Measurements from ENCODE around the gene RTL5. TPM values are rescaled to one million over a fixed set of nuclear protein-coding genes. Genes with fewer than 3 reads are reported as not detected.

Gene RTL5
- total RNA-seq, 1 experiment from 2014 or later, result 8.4 TPM

GRCh38 chrX:72130156-72130761 is 1.5 kb downstream of the RTL5 start:
- no peak overlapping the region for H3K27ac ChIP-seq (ENCODE audit: low read depth, low read length, poor library complexity, severe bottlenecking)
- no peaks in the 10 kb centered on the region for H3K27me3 ChIP-seq (replicated peaks; ENCODE audit: insufficient read depth, low read depth, low read length, poor library complexity)
- DNase-seq (ENCODE audit: low spot score), result no peak
- H3K36me3 ChIP-seq (ENCODE audit: insufficient read depth, low read length, poor library complexity, severe bottlenecking), result no peaks in the 10 kb centered on the region
- no peak overlapping the region for H3K4me3 ChIP-seq (ENCODE audit: low read depth, low read length, poor library complexity, severe bottlenecking)
- BruUV-seq (replicated peaks), result TSS peak; percentile 63
- TF ChIP-seq EZH2 (IDR thresholded peaks at IDR 0.05; ENCODE audit: borderline replicate concordance, low read depth, low read length, poor library complexity, severe bottlenecking) (no peak), CTCF (conservative IDR thresholded peaks at IDR 0.05; ENCODE audit: low read depth, low read length) (no peak)
- H3K4me1 ChIP-seq (ENCODE audit: insufficient read depth, low read length, poor library complexity, severe bottlenecking), result peaks cover 11% of the 10 kb centered on the region
- CTCF ChIA-PET, result no interaction called here
- POLR2A ChIA-PET (ENCODE audit: low non-redundant PET), result no interaction called here
- H3K9me3 ChIP-seq (ENCODE audit: low read depth, low read length, poor library complexity, severe bottlenecking), result no peaks in the 10 kb centered on the region
- intact Hi-C loops (cut with micrococcal nuclease; ENCODE audit: unreplicated experiment), result no loop called here

GRCh38 chrX:72129661-72130060 is 2.1 kb downstream of the RTL5 start:
- Histone ChIP-seq H3K36me3 (ENCODE audit: insufficient read depth, low read length, poor library complexity, severe bottlenecking) (no peaks in the 10 kb centered on the region), H3K4me3 (ENCODE audit: low read depth, low read length, poor library complexity, severe bottlenecking) (no peak overlapping the region), H3K27ac (ENCODE audit: low read depth, low read length, poor library complexity, severe bottlenecking) (no peak overlapping the region), H3K4me1 (ENCODE audit: insufficient read depth, low read length, poor library complexity, severe bottlenecking) (peaks cover 11% of the 10 kb centered on the region), H3K27me3 (replicated peaks; ENCODE audit: insufficient read depth, low read depth, low read length, poor library complexity) (no peaks in the 10 kb centered on the region), H3K9me3 (ENCODE audit: low read depth, low read length, poor library complexity, severe bottlenecking) (no peaks in the 10 kb centered on the region)
- CTCF ChIA-PET, result no interaction called here
- intact Hi-C loops (cut with micrococcal nuclease; ENCODE audit: unreplicated experiment), result no loop called here
- POLR2A ChIA-PET (ENCODE audit: low non-redundant PET), result no interaction called here
- no peak for DNase-seq (ENCODE audit: low spot score)
- TF ChIP-seq CTCF (conservative IDR thresholded peaks at IDR 0.05; ENCODE audit: low read depth, low read length), result no peak
- TF ChIP-seq EZH2 (IDR thresholded peaks at IDR 0.05; ENCODE audit: borderline replicate concordance, low read depth, low read length, poor library complexity, severe bottlenecking), result no peak
- BruUV-seq (replicated peaks), result no TSS peak

- Histone ChIP-seq H3K9me3 (ENCODE audit: low read depth, low read length, poor library complexity, severe bottlenecking) (no peaks in the 10 kb centered on the region), H3K27me3 (replicated peaks; ENCODE audit: insufficient read depth, low read depth, low read length, poor library complexity) (no peaks in the 10 kb centered on the region), H3K4me3 (ENCODE audit: low read depth, low read length, poor library complexity, severe bottlenecking) (no peak overlapping the region), H3K36me3 (ENCODE audit: insufficient read depth, low read length, poor library complexity, severe bottlenecking) (no peaks in the 10 kb centered on the region), H3K27ac (ENCODE audit: low read depth, low read length, poor library complexity, severe bottlenecking) (no peak overlapping the region), H3K4me1 (ENCODE audit: insufficient read depth, low read length, poor library complexity, severe bottlenecking) (peaks cover 17% of the 10 kb centered on the region)
- POLR2A ChIA-PET (ENCODE audit: low non-redundant PET), result no interaction called here
- CTCF ChIA-PET, result no interaction called here
- intact Hi-C loops (cut with micrococcal nuclease; ENCODE audit: unreplicated experiment), result no loop called here
- no TSS peak for BruUV-seq (replicated peaks)
- TF ChIP-seq CTCF (conservative IDR thresholded peaks at IDR 0.05; ENCODE audit: low read depth, low read length) (peak; percentile 39; the same call in 1 of the 2 replicates), EZH2 (IDR thresholded peaks at IDR 0.05; ENCODE audit: borderline replicate concordance, low read depth, low read length, poor library complexity, severe bottlenecking) (no peak)
- DNase-seq (ENCODE audit: low spot score), result peak; percentile 50
These were observed 2.8 kb downstream of the RTL5 start for GRCh38 chrX:72128881-72129280.

Measured in A673 (cell line).